ENCODE data around the gene RPS6KA2.

Gene RPS6KA2

DNA sequence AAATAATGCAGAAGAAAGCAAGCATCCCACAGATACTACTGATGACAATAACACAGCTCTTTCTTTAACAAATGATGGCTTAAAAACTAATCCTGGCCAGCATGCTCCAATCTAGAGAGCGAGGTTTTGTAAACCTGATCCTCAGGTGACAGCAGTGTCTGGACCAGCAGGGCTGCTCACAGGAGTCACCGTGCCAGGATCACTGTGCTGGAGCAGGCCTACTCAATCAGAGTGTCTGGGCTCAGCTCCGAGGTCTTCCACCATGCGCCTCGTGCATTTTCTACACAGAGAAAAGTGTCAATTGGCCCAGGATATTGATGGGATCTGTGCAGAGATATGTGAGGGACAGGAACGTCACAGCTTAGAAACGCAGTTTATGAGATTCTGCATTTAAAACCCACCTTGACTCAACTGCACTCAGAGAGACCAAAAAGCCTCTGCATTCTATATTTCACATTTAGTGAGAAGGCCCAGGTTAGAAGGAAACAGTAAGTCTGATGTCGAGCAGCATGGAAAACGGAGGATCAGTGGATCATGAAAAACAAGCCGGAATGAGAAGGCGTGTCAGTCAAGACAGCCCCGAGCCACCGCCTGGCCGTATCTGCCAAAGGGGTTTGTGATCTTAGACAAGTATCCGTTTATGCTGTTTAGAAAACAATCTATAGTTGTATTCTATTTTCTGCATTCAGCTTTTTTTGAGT lies 48.4 kb downstream of the RPS6KA2 start:
- Histone ChIP-seq H3K27ac (replicated peaks) (no peak overlapping the region), H3K4me3 (replicated peaks; ENCODE audit: insufficient read depth, low read length) (no peak overlapping the region), H3K27me3 (ENCODE audit: insufficient read depth, poor library complexity, severe bottlenecking) (no peaks in the 10 kb centered on the region)
- no peak for DNase-seq (ENCODE audit: low read depth in 1 of 2, low spot score in 1 of 2)
- no peak for TF ChIP-seq SPI1 (IDR thresholded peaks at IDR 0.05; ENCODE audit: borderline replicate concordance, low read depth)
- TF ChIP-seq, protein P1, sequence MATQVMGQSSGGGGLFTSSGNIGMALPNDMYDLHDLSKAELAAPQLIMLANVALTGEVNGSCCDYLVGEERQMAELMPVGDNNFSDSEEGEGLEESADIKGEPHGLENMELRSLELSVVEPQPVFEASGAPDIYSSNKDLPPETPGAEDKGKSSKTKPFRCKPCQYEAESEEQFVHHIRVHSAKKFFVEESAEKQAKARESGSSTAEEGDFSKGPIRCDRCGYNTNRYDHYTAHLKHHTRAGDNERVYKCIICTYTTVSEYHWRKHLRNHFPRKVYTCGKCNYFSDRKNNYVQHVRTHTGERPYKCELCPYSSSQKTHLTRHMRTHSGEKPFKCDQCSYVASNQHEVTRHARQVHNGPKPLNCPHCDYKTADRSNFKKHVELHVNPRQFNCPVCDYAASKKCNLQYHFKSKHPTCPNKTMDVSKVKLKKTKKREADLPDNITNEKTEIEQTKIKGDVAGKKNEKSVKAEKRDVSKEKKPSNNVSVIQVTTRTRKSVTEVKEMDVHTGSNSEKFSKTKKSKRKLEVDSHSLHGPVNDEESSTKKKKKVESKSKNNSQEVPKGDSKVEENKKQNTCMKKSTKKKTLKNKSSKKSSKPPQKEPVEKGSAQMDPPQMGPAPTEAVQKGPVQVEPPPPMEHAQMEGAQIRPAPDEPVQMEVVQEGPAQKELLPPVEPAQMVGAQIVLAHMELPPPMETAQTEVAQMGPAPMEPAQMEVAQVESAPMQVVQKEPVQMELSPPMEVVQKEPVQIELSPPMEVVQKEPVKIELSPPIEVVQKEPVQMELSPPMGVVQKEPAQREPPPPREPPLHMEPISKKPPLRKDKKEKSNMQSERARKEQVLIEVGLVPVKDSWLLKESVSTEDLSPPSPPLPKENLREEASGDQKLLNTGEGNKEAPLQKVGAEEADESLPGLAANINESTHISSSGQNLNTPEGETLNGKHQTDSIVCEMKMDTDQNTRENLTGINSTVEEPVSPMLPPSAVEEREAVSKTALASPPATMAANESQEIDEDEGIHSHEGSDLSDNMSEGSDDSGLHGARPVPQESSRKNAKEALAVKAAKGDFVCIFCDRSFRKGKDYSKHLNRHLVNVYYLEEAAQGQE (IDR thresholded peaks at IDR 0.05; ENCODE audit: insufficient replicate concordance, low read depth) = no peak
- TF ChIP-seq POLR2AphosphoS5 (IDR thresholded peaks at IDR 0.05; ENCODE audit: low read depth) = no peak
- no peak for TF ChIP-seq GABPA (IDR thresholded peaks at IDR 0.05; ENCODE audit: low read depth)
- TF ChIP-seq, protein P2, sequence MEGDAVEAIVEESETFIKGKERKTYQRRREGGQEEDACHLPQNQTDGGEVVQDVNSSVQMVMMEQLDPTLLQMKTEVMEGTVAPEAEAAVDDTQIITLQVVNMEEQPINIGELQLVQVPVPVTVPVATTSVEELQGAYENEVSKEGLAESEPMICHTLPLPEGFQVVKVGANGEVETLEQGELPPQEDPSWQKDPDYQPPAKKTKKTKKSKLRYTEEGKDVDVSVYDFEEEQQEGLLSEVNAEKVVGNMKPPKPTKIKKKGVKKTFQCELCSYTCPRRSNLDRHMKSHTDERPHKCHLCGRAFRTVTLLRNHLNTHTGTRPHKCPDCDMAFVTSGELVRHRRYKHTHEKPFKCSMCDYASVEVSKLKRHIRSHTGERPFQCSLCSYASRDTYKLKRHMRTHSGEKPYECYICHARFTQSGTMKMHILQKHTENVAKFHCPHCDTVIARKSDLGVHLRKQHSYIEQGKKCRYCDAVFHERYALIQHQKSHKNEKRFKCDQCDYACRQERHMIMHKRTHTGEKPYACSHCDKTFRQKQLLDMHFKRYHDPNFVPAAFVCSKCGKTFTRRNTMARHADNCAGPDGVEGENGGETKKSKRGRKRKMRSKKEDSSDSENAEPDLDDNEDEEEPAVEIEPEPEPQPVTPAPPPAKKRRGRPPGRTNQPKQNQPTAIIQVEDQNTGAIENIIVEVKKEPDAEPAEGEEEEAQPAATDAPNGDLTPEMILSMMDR (IDR thresholded peaks at IDR 0.05; ENCODE audit: insufficient read depth, low read length) = no peak

DNA sequence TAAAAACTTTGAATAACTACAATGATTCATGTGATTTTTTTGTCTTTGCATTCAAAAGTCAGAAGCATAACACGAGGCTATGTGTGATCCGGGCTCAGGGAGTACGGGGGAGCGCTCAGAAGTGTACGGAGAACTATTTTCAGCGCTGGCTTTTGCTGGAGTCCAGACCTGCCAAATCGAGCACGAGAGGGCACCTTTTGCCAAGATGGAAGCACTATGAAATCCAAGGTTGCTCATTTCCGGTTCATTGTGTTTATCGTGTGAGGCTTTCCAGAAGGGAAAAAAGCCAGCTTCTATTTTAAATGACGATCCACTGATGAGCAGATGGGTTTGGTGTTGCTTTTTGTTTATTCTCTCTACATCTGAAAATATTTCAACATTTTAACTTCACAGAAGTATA lies 51.8 kb downstream of the RPS6KA2 start:
- no peak for DNase-seq (ENCODE audit: low read depth in 1 of 2, low spot score in 1 of 2)
- Histone ChIP-seq H3K4me3 (replicated peaks; ENCODE audit: insufficient read depth, low read length) (no peak overlapping the region), H3K27ac (replicated peaks) (no peak overlapping the region), H3K27me3 (ENCODE audit: insufficient read depth, poor library complexity, severe bottlenecking) (no peaks in the 10 kb centered on the region)
- TF ChIP-seq, protein P2 (IDR thresholded peaks at IDR 0.05; ENCODE audit: insufficient read depth, low read length) = no peak
- no peak for TF ChIP-seq POLR2AphosphoS5 (IDR thresholded peaks at IDR 0.05; ENCODE audit: low read depth)
- TF ChIP-seq SPI1 (IDR thresholded peaks at IDR 0.05; ENCODE audit: borderline replicate concordance, low read depth) = no peak
- TF ChIP-seq, protein P1 (IDR thresholded peaks at IDR 0.05; ENCODE audit: insufficient replicate concordance, low read depth) = no peak

DNA sequence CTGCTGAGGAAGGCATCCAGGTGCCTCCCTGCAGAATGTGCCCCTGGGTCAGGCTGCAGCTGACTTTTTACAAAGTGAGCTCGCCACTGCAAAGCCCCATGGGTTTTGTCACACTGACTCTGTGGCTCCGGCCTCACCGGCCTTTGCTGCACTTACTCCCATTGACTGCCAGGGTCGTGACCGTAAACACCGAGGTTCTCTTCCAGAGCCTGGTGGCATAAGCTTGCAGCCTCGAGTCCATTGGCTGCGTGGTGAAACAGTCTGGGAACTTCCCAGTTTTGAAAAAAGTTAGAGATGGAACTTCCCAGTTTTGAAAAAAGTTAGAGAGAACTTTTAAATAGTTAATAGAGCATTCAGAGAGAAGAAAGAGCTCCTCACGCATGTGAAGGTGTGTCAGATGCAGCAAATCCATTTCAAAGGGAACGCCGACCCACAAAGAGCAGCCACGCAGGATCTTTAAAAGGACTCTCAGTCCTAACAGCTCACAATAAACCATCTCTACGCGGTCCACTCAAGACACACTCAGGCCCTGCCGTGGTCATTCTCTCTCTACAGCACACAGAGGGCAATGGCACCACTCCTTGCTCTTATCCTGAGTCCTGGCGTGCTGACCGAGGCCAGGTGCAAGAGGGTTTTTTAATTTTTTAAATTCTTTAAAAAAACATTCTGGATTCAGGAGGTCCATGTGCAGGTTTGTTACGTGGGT lies 53.4 kb downstream of the RPS6KA2 start:
- no peak for DNase-seq (ENCODE audit: low read depth in 1 of 2, low spot score in 1 of 2)
- Histone ChIP-seq H3K27ac (replicated peaks) (no peak overlapping the region), H3K4me3 (replicated peaks; ENCODE audit: insufficient read depth, low read length) (no peak overlapping the region), H3K27me3 (ENCODE audit: insufficient read depth, poor library complexity, severe bottlenecking) (no peaks in the 10 kb centered on the region)
- TF ChIP-seq, protein P2 (IDR thresholded peaks at IDR 0.05; ENCODE audit: insufficient read depth, low read length) = no peak
- TF ChIP-seq SPI1 (IDR thresholded peaks at IDR 0.05; ENCODE audit: borderline replicate concordance, low read depth) = no peak
- no peak for TF ChIP-seq POLR2AphosphoS5 (IDR thresholded peaks at IDR 0.05; ENCODE audit: low read depth)
- no peak for TF ChIP-seq GABPA (IDR thresholded peaks at IDR 0.05; ENCODE audit: low read depth)
- TF ChIP-seq, protein P1 (IDR thresholded peaks at IDR 0.05; ENCODE audit: insufficient replicate concordance, low read depth) = no peak

All from HL-60 (cell line).